K562 (cell line): ENCODE results near the gene WNT6. TPM values are rescaled to one million over a fixed set of nuclear protein-coding genes. Genes with fewer than 3 reads are reported as not detected.

Source experiments
- ATAC-seq: fragments of 200-7000 bp; cut with Tn5 transposase; 3 replicates; pipeline ENCODE4 v1.9.1; 2020; ENCODE audit warnings: moderate library complexity
- BruUV-seq: library from RNA; stranded (reverse); fragments of 400-500 nt; replicated peaks from 2 replicates; lab custom pipeline; 2021; lab: Mats Ljungman, UMichigan
- CTCF ChIA-PET: fragments of 300-600 bp; formaldehyde crosslinking; extraction: SDS; loops from one replicate; lab custom pipeline; 2021; ENCODE audit warnings: low intra/inter-chr PET ratio; lab: Yijun Ruan, JAX
- POLR2A ChIA-PET: fragments of 300-600, 350-650 bp; sonication (Branson Sonifier 250); formaldehyde crosslinking; extraction: SDS; loops from one replicate; lab custom pipeline; 2021; ENCODE audit warnings: antibody characterized with exemption, inconsistent platforms; lab: Yijun Ruan, JAX
- DNase-seq, 4 experiments: peaks; one replicate each; pipeline versions ENCODE4 v3.0.0 to v3.0.0-alpha.2; 2011 to 2018; ENCODE audit warnings: low spot score in 3 of 4, mixed read lengths in 3 of 4; ENCODE audit errors: extremely low read depth in 1 of 4
- FAIRE-seq: peaks from 2 replicates; lab custom pipeline; 2011; peaks lifted over from hg19 to GRCh38; lab: Jason Lieb, UNC
- H2AFZ ChIP-seq: 2 replicates; pipeline ENCODE4 v1.6.0; 2011; ENCODE audit warnings: low read depth, low read length, control low read depth, inconsistent platforms
- H3K27ac ChIP-seq: fragments of 200-600 bp; 3 replicates; pipeline ENCODE4 v1.8.0; 2011; ENCODE audit warnings: low read depth, mild to moderate bottlenecking, control low read depth, inconsistent platforms, low read length, moderate library complexity, mixed read lengths; ENCODE audit errors: extremely low read depth
- H3K27me3 ChIP-seq, 2 experiments: fragments of 300-600 bp in 1 of 2; 2 replicates in 1 of 2; 3 replicates in 1 of 2; pipeline versions ENCODE4 v1.6.0 to v1.8.0; 2011; ENCODE audit warnings: inconsistent platforms in 2 of 2, low read length in 2 of 2, mild to moderate bottlenecking in 1 of 2, mixed read lengths in 1 of 2, moderate library complexity in 1 of 2; ENCODE audit not compliant: control insufficient read depth in 2 of 2, insufficient read depth in 2 of 2
- H3K36me3 ChIP-seq: fragments of 300-600 bp; 3 replicates; pipeline ENCODE4 v1.8.0; 2011; ENCODE audit warnings: mild to moderate bottlenecking, low read length, inconsistent platforms; ENCODE audit not compliant: control insufficient read depth, insufficient read depth
- H3K4me1 ChIP-seq, 2 experiments: fragments of 200-600 bp in 1 of 2; replicated peaks in 1 of 2; 2 replicates in 1 of 2; 3 replicates in 1 of 2; pipeline versions ENCODE4 v1.5.1 to v1.8.0; 2011; ENCODE audit warnings: inconsistent platforms in 2 of 2, low read length in 2 of 2, mild to moderate bottlenecking in 1 of 2, mixed read lengths in 1 of 2, moderate library complexity in 1 of 2; ENCODE audit not compliant: control insufficient read depth in 2 of 2, insufficient read depth in 2 of 2
- H3K4me2 ChIP-seq: 2 replicates; pipeline ENCODE4 v1.6.1; 2011; ENCODE audit warnings: low read length, control low read depth, inconsistent platforms, mixed read lengths; ENCODE audit not compliant: insufficient read depth
- H3K4me3 ChIP-seq: fragments of 200-600 bp; sonication (generic), shearing (Covaris generic); 2 replicates; pipeline ENCODE4 v1.5.1; 2016; ENCODE audit warnings: control low read depth, inconsistent platforms
- H3K79me2 ChIP-seq: fragments of 200-600 bp; 3 replicates; pipeline ENCODE4 v1.8.0; 2011; ENCODE audit warnings: low read length, inconsistent platforms; ENCODE audit not compliant: control insufficient read depth, insufficient read depth
- H3K9ac ChIP-seq, 2 experiments: 2 replicates each; pipeline versions ENCODE4 v1.6.0 to v1.6.1; 2011; ENCODE audit warnings: low read depth in 2 of 2, low read length in 2 of 2, control low read depth in 1 of 2, inconsistent platforms in 1 of 2, mild to moderate bottlenecking in 1 of 2, mixed read lengths in 1 of 2; ENCODE audit not compliant: insufficient read depth in 1 of 2
- H3K9me1 ChIP-seq: one replicate; pipeline ENCODE4 v1.6.0; 2011; ENCODE audit warnings: inconsistent platforms, mild to moderate bottlenecking, low read length, moderate library complexity; ENCODE audit not compliant: control insufficient read depth, insufficient read depth
- H3K9me3 ChIP-seq: replicated peaks from 2 replicates; pipeline ENCODE4 v1.5.1; 2011; ENCODE audit warnings: low read depth, low read length, inconsistent platforms; ENCODE audit not compliant: control insufficient read depth, insufficient read depth
- H4K20me1 ChIP-seq: replicated peaks from 2 replicates; pipeline ENCODE4 v1.6.1; 2011; ENCODE audit warnings: low read length, inconsistent platforms, mixed read lengths; ENCODE audit not compliant: control insufficient read depth, insufficient read depth
- E2F3 ChIP-seq: fragments of 250-450 bp; sonication (Bioruptor Pico); IDR thresholded peaks from 2 replicates; pipeline ENCODE4 v1.4.0; 2020; ENCODE audit warnings: mild to moderate bottlenecking
- MYNN ChIP-seq, 2 experiments: sonication (generic); formaldehyde crosslinking in 1 of 2; IDR thresholded peaks; 2 replicates each; pipeline versions ENCODE4 v1.5.0 to v1.6.1; 2016 to 2020; ENCODE audit warnings: antibody characterized with exemption in 1 of 2, missing genetic modification reagents in 1 of 2
- NR2F6 ChIP-seq: fragments of 450-650 bp; formaldehyde crosslinking; IDR thresholded peaks from 2 replicates; pipeline ENCODE4 v1.4.0; 2020; ENCODE audit warnings: mild to moderate bottlenecking
- TRIM28 ChIP-seq: fragments of 450-650 bp; IDR thresholded peaks from 2 replicates; pipeline ENCODE4 v1.6.1; 2017
- ZFP30 ChIP-seq: fragments of 250-450 bp; sonication (Bioruptor Pico); IDR thresholded peaks from 2 replicates; pipeline ENCODE4 v1.8.0; 2022; ENCODE audit warnings: moderate library complexity, mild to moderate bottlenecking, inconsistent platforms, borderline replicate concordance
- ZFX ChIP-seq: sonication (generic); formaldehyde crosslinking; IDR thresholded peaks from 2 replicates; pipeline ENCODE4 v1.8.0; 2022; ENCODE audit warnings: mild to moderate bottlenecking, missing genetic modification reagents, moderate library complexity
- ZNF584 ChIP-seq: fragments of 200-800 bp; sonication (Bioruptor generic); IDR thresholded peaks from 2 replicates; pipeline ENCODE4 v1.6.1; 2016; ENCODE audit warnings: low read depth, mild to moderate bottlenecking, missing genetic modification characterization, missing compliant biosample characterization
- ZNF778 ChIP-seq: fragments of 450-650 bp; formaldehyde crosslinking; IDR thresholded peaks from 2 replicates; pipeline ENCODE4 v1.4.0; 2020; ENCODE audit warnings: mild to moderate bottlenecking, moderate library complexity
- WGBS: fragments of 100-300 bp; shearing (Covaris generic); methylation state at CpG from one replicate; pipeline ENCODE4 v1.1.6; 2016; ENCODE audit warnings: low coverage, mixed read lengths; ENCODE audit not compliant: insufficient coverage; ENCODE audit errors: missing lambda C conversion rate; 5-methylcytosine and 5-hydroxymethylcytosine counted together
- in situ Hi-C: fragments of 300-500 bp; cut with MboI; formaldehyde crosslinking; loops from 4 replicates; pipeline ENCODE4 v1.15.0; 2018; ENCODE audit warnings: inconsistent platforms, mixed read lengths
- intact Hi-C: fragments of 100-400 bp; cut with micrococcal nuclease; formaldehyde crosslinking; loops from 2 replicates; pipeline ENCODE4 v1.14.2; 2022
- polyA plus RNA-seq, 8 experiments: library from polyadenylated mRNA; depleted of rRNA in 4 of 8; stranded (reverse) in 5 of 8; unstranded in 3 of 8; fragments of >200 nt; fragmentation: Nextera tagmentation in 2 of 8; fragmentation: Illumina TruSeq in 1 of 8; extraction: Ambion mirVana in 2 of 8; extraction: Trizol in 1 of 8; gene quantifications; 2 replicates each; pipeline versions ENCODE4 v1.2.1 to v1.2.3, GENCODE V29; 2011 to 2014; ENCODE audit warnings: inconsistent platforms in 1 of 8, missing spikeins in 1 of 8
- total RNA-seq, 7 experiments: library from RNA; depleted of rRNA in 6 of 7; stranded (reverse); fragments of >200 nt in 6 of 7; fragmentation: Illumina TruSeq in 2 of 7; extraction: Trizol in 2 of 7; gene quantifications; 2 replicates each; pipeline versions ENCODE4 v1.2.1 to v1.2.3, GENCODE V29; 2011 to 2021; ENCODE audit warnings: low replicate concordance in 1 of 7
- TF ChIP-seq, protein P1 (sequence below), 2 experiments: IDR thresholded peaks; 2 replicates each; pipeline ENCODE4 v1.6.1; 2011; ENCODE audit warnings: borderline replicate concordance in 1 of 2, control low read depth in 1 of 2, low read depth in 1 of 2, low read length in 1 of 2, mild to moderate bottlenecking in 1 of 2, mixed read lengths in 1 of 2, moderate library complexity in 1 of 2; ENCODE audit not compliant: insufficient read depth in 1 of 2, insufficient read length in 1 of 2, poor library complexity in 1 of 2, severe bottlenecking in 1 of 2; ENCODE audit errors: extremely low read depth in 1 of 2
- TF ChIP-seq, protein P2 (sequence below), 2 experiments: fragments of 450-650 bp in 1 of 2; sonication (generic) in 1 of 2; formaldehyde crosslinking in 1 of 2; IDR thresholded peaks in 1 of 2; conservative IDR thresholded peaks in 1 of 2; 2 replicates each; pipeline versions ENCODE4 v1.6.1 to v1.8.1; 2016 to 2023; ENCODE audit warnings: mild to moderate bottlenecking in 2 of 2, moderate library complexity in 2 of 2, inconsistent platforms in 1 of 2, missing genetic modification reagents in 1 of 2

The WNT6 gene
- total and polyA plus RNA-seq, 9 of the 15 experiments (the other 6 are each of a cell fraction or from before 2014, with no cell fraction given), result not detected

DNA sequence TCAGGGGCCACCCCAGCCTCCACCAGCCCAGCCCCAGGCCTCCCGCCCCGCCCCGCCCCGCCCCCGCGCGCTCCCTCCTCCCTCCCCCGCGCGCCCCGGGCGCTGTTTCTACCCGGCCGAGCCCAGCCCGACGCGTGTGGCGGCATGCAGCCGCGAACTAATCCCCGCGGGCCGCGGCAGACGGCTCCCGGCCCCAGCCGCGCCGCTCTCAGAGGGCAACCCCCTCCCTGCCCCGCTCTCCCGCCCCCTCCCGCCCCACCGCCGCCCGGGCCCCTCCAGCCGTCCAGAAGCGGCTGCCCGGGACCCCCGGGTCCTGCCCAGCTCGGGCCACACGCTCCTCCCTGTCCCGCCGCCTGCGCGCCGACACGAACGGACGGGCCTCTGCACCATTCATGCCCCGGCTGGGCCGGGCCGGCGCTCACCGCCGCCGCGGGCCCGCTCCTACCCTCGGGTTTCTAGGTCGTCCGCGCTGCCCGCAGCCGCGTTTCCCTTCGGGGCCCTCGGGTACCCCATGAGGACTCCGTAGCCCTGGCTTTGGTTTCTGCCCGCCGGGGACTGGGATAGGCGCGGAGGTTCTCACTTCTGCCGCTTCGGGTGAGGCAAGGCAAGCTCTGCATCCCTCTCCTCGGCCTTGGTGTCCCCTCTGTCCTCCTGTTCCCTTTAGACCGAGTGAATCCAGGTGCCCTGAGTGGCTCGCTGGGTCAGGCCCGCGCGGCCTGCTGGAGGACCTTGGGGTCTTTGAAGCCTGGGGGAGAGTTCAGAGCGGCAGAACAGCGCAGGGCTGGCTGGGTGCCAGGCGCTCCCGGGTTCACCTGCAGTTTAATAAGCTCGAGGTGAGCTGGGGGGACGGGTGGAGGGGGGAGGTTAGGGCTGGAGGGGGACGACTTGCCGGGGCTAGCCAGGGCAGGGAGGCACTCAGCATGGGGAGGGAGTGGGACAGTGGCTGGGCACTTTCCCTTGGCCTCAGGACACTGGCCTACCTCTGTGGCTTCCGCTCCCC lies 24.2 kb downstream of the WNT6 start:
- CTCF ChIA-PET, result no interaction called here
- TF ChIP-seq E2F3 (CRISPR knock-in tag), result no peak
- TF ChIP-seq MYNN (IDR thresholded peaks at IDR 0.05), result no peak
- no peak for TF ChIP-seq MYNN (CRISPR knock-in tag; IDR thresholded peaks at IDR 0.05)
- TF ChIP-seq ZFX (CRISPR knock-in tag), result no peak
- TF ChIP-seq ZFP30 (CRISPR knock-in tag), result no peak
- TF ChIP-seq NR2F6, result no peak
- TF ChIP-seq ZNF778 (CRISPR knock-in tag), result no peak
- no peak for TF ChIP-seq TRIM28
- TF ChIP-seq, protein P1, sequence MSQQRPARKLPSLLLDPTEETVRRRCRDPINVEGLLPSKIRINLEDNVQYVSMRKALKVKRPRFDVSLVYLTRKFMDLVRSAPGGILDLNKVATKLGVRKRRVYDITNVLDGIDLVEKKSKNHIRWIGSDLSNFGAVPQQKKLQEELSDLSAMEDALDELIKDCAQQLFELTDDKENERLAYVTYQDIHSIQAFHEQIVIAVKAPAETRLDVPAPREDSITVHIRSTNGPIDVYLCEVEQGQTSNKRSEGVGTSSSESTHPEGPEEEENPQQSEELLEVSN (IDR thresholded peaks at IDR 0.05; ENCODE audit: borderline replicate concordance in 1 of 2, extremely low read depth in 1 of 2, insufficient read depth in 1 of 2, insufficient read length in 1 of 2, low read depth in 1 of 2, low read length in 1 of 2, poor library complexity in 1 of 2, severe bottlenecking in 1 of 2), result peak in 1 of 2 experiments; percentile 32
- TF ChIP-seq, protein P2, sequence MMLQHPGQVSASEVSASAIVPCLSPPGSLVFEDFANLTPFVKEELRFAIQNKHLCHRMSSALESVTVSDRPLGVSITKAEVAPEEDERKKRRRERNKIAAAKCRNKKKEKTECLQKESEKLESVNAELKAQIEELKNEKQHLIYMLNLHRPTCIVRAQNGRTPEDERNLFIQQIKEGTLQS (IDR thresholded peaks at IDR 0.05), result no peak
- TF ChIP-seq, protein P2 (CRISPR knock-in tag; conservative IDR thresholded peaks at IDR 0.05), result no peak
- TF ChIP-seq ZNF584 (CRISPR knock-in tag), result no peak

More for the DNA sequence above, 24.2 kb downstream of the WNT6 start:
- peaks cover 0 to 58% of the 10 kb centered on the region in 2 experiments; a peak in 3 of 5 replicates for H3K27me3 ChIP-seq
- no peak overlapping the region for H3K27ac ChIP-seq
- H4K20me1 ChIP-seq, result peaks cover 8% of the 10 kb centered on the region; the same call in 1 of the 2 replicates
- no peaks in the 10 kb centered on the region for H3K9me3 ChIP-seq
- BruUV-seq, result no TSS peak
- no peaks in the 10 kb centered on the region for H3K36me3 ChIP-seq
- H3K4me3 ChIP-seq, result no peak overlapping the region
- H3K9me1 ChIP-seq, result no peaks in the 10 kb centered on the region
- H3K4me2 ChIP-seq, result no peak overlapping the region
- 42% methylated on average over 2 of the region's 89 CpGs for WGBS
- in situ Hi-C loops, result no loop called here
- ATAC-seq, result peak; percentile 61
- H2AFZ ChIP-seq, result no peak overlapping the region
- peak in 3 of 4 experiments; percentile 27 to 68 (median 67) for DNase-seq
- FAIRE-seq, result no peak
- no peaks in the 10 kb centered on the region for H3K79me2 ChIP-seq
- POLR2A ChIA-PET, result no interaction called here
- intact Hi-C loops, result no loop called here
- H3K4me1 ChIP-seq, result peaks cover 0 to 15% of the 10 kb centered on the region in 2 experiments; a peak in 2 of 5 replicates
- no peak overlapping the region for H3K9ac ChIP-seq
